Spleen (tissue), 7 donors: ENCODE results near the gene FAM3B.

Source experiments
- CTCF ChIP-seq, 11 experiments: fragments of 200-600 bp in 7 of 11; fragments of 450-650 bp in 4 of 11; sonication (generic) in 4 of 11; IDR thresholded peaks in 8 of 11; conservative IDR thresholded peaks in 3 of 11; 1 replicate in 7 of 11; 2 replicates in 4 of 11; pipeline versions ENCODE4 v1.4.0 to v1.8.0; 2016 to 2021; ENCODE audit warnings: antibody characterized with exemption in 11 of 11, inconsistent platforms in 4 of 11, mild to moderate bottlenecking in 1 of 11
- POLR2A ChIP-seq, 3 donors: fragments of 450-650 bp; IDR thresholded peaks; one replicate each; pipeline ENCODE4 v1.5.1; 2017; ENCODE audit warnings: antibody characterized with exemption in 3 of 3, mild to moderate bottlenecking in 1 of 3
- POLR2AphosphoS5 ChIP-seq, 3 donors: sonication (generic); formaldehyde crosslinking; IDR thresholded peaks; one replicate each; pipeline ENCODE4 v1.5.1; 2017; ENCODE audit warnings: antibody characterized with exemption in 3 of 3
- donor health status: DM: no; HTN: no; CAD: no; lungs with moderate emphysema.
- donor health status: DM: no; HTN: no; CAD: no.
- donor health status: DM: no; HTN: no; CAD: no.

- no peak for TF ChIP-seq POLR2A (IDR thresholded peaks at IDR 0.05)
- TF ChIP-seq CTCF (IDR thresholded peaks at IDR 0.05 in 8 of 11, conservative IDR thresholded peaks at IDR 0.05 in 3 of 11): no peak
- no peak for TF ChIP-seq POLR2AphosphoS5 (IDR thresholded peaks at IDR 0.05)
These were observed 27.2 kb upstream of the FAM3B start for GRCh38 chr21:41289431-41289830.
